ENCODE results near the gene WNT7A.

Gene WNT7A

GRCh38 chr3:13888576-13888975 is 8.7 kb upstream of the WNT7A start:
- H3K4me1 ChIP-seq (ENCODE audit: insufficient read depth, low read length, poor library complexity, severe bottlenecking), result peaks cover 5% of the 10 kb centered on the region
- H3K4me2 ChIP-seq (ENCODE audit: low read depth, low read length, poor library complexity, severe bottlenecking), result no peak overlapping the region
- H3K9me2 ChIP-seq (replicated peaks; ENCODE audit: low read depth, low read length), result no peaks in the 10 kb centered on the region
- H3K9me3 ChIP-seq (ENCODE audit: insufficient read depth, low read depth, low read length), result no peaks in the 10 kb centered on the region
- TF ChIP-seq CTCF (conservative IDR thresholded peaks at IDR 0.05; ENCODE audit: low read length) (no peak), EZH2phosphoT487 (IDR thresholded peaks at IDR 0.05; ENCODE audit: borderline replicate concordance) (no peak)
- H3K36me3 ChIP-seq (ENCODE audit: insufficient read depth, low read length), result no peaks in the 10 kb centered on the region
- H3K4me3 ChIP-seq (ENCODE audit: low read length, poor library complexity, severe bottlenecking), result no peak overlapping the region
- no peak overlapping the region for H2AFZ ChIP-seq (ENCODE audit: low read length)
- no peaks in the 10 kb centered on the region for H4K20me1 ChIP-seq (ENCODE audit: insufficient read depth, low read length, poor library complexity, severe bottlenecking)
- no peaks in the 10 kb centered on the region for H3F3A ChIP-seq (ENCODE audit: low read depth)
- peaks cover 1% of the 10 kb centered on the region for H3K27me3 ChIP-seq (ENCODE audit: insufficient read depth, low read length, poor library complexity, severe bottlenecking)
- H3K9ac ChIP-seq (ENCODE audit: low read depth, low read length, poor library complexity, severe bottlenecking), result no peak overlapping the region
- H3K79me2 ChIP-seq (ENCODE audit: insufficient read depth, low read length), result no peaks in the 10 kb centered on the region

- Histone ChIP-seq H3K9me3 (ENCODE audit: insufficient read depth, low read depth, low read length) (no peaks in the 10 kb centered on the region), H3K4me3 (ENCODE audit: low read length, poor library complexity, severe bottlenecking) (no peak overlapping the region), H3F3A (ENCODE audit: low read depth) (no peaks in the 10 kb centered on the region), H3K79me2 (ENCODE audit: insufficient read depth, low read length) (no peaks in the 10 kb centered on the region), H4K20me1 (ENCODE audit: insufficient read depth, low read length, poor library complexity, severe bottlenecking) (no peaks in the 10 kb centered on the region), H3K27me3 (ENCODE audit: insufficient read depth, low read length, poor library complexity, severe bottlenecking) (no peaks in the 10 kb centered on the region), H2AFZ (ENCODE audit: low read length) (no peak overlapping the region), H3K9me2 (replicated peaks; ENCODE audit: low read depth, low read length) (no peaks in the 10 kb centered on the region), H3K4me1 (ENCODE audit: insufficient read depth, low read length, poor library complexity, severe bottlenecking) (peaks cover 5% of the 10 kb centered on the region), H3K4me2 (ENCODE audit: low read depth, low read length, poor library complexity, severe bottlenecking) (no peak overlapping the region), H3K36me3 (ENCODE audit: insufficient read depth, low read length) (no peaks in the 10 kb centered on the region), H3K9ac (ENCODE audit: low read depth, low read length, poor library complexity, severe bottlenecking) (no peak overlapping the region)
- TF ChIP-seq EZH2phosphoT487 (IDR thresholded peaks at IDR 0.05; ENCODE audit: borderline replicate concordance) (no peak), CTCF (conservative IDR thresholded peaks at IDR 0.05; ENCODE audit: low read length) (no peak)
These were observed 7.8 kb upstream of the WNT7A start for GRCh38 chr3:13887495-13888300.

- no peaks in the 10 kb centered on the region for H3K9me2 ChIP-seq (replicated peaks; ENCODE audit: low read depth, low read length)
- no peak overlapping the region for H3K4me2 ChIP-seq (ENCODE audit: low read depth, low read length, poor library complexity, severe bottlenecking)
- H3K4me3 ChIP-seq (ENCODE audit: low read length, poor library complexity, severe bottlenecking), result no peak overlapping the region
- H2AFZ ChIP-seq (ENCODE audit: low read length), result no peak overlapping the region
- H4K20me1 ChIP-seq (ENCODE audit: insufficient read depth, low read length, poor library complexity, severe bottlenecking), result no peaks in the 10 kb centered on the region
- H3K9me3 ChIP-seq (ENCODE audit: insufficient read depth, low read depth, low read length), result no peaks in the 10 kb centered on the region
- H3K36me3 ChIP-seq (ENCODE audit: insufficient read depth, low read length), result no peaks in the 10 kb centered on the region
- H3F3A ChIP-seq (ENCODE audit: low read depth), result no peaks in the 10 kb centered on the region
- peaks cover 5% of the 10 kb centered on the region for H3K4me1 ChIP-seq (ENCODE audit: insufficient read depth, low read length, poor library complexity, severe bottlenecking)
- no peaks in the 10 kb centered on the region for H3K79me2 ChIP-seq (ENCODE audit: insufficient read depth, low read length)
- no peak overlapping the region for H3K9ac ChIP-seq (ENCODE audit: low read depth, low read length, poor library complexity, severe bottlenecking)
- H3K27me3 ChIP-seq (ENCODE audit: insufficient read depth, low read length, poor library complexity, severe bottlenecking), result no peaks in the 10 kb centered on the region
- TF ChIP-seq EZH2phosphoT487 (IDR thresholded peaks at IDR 0.05; ENCODE audit: borderline replicate concordance) (no peak), CTCF (conservative IDR thresholded peaks at IDR 0.05; ENCODE audit: low read length) (no peak)
These were observed 6.8 kb upstream of the WNT7A start for GRCh38 chr3:13886593-13887129.
